ENCODE data around the gene CDC20. TPM values are rescaled to one million over a fixed set of nuclear protein-coding genes. Genes with fewer than 3 reads are reported as not detected.
A peak's percentile ranks its signal among the peaks of the same experiment; 100 is the strongest.

Gene CDC20
- total RNA-seq, 6 donors from 2014 or later, result 2.1 to 8.4 (median 2.9) TPM; not detected in 1

GRCh38 chr1:43389326-43390313, 30.8 kb downstream of the CDC20 start, which contains the start of the genes MED8 and SZT2:
Gene MED8 (minus strand): TSS chr1:43389800. CDS start chr1:43389764, 36 bp downstream.
Gene SZT2 (plus strand): TSS chr1:43389899. CDS start chr1:43389969, 70 bp downstream.
- peaks cover 22 to 31% (median 26%) of the 10 kb centered on the region in 4 donors for H3K4me1 ChIP-seq
- WGBS, 2 donors, result 0% methylated on average over 39 to 57 of the region's 65 CpGs
- no peaks in the 10 kb centered on the region for H3K27me3 ChIP-seq
- peak; percentile 94 to 97 for DNase-seq
- no peaks in the 10 kb centered on the region for H3K9me3 ChIP-seq
- ATAC-seq (ENCODE audit: low FRiP score in 2 of 2), result peak; percentile 97 to 99
- H3K27ac ChIP-seq, result peak within 1 kb of the TSS; percentile 84 to 95 (median 90)
- TF ChIP-seq POLR2A (IDR thresholded peaks at IDR 0.05) (peak; percentile 37 to 91 (median 66)), POLR2AphosphoS5 (IDR thresholded peaks at IDR 0.05) (peak; percentile 92 to 94), EP300 (IDR thresholded peaks at IDR 0.05) (no peak), CTCF (IDR thresholded peaks at IDR 0.05) (no peak)
- peaks cover 12 to 33% (median 25%) of the 10 kb centered on the region in 4 donors for H3K36me3 ChIP-seq
- H3K4me3 ChIP-seq, result peak within 1 kb of the TSS; percentile 77 to 89 (median 86)

- no peaks in the 10 kb centered on the region for H3K27me3 ChIP-seq
- H3K27ac ChIP-seq, result no peak overlapping the region
- WGBS, 2 donors, result 63 to 77% methylated on average over 3 of the region's 3 CpGs
- DNase-seq (no peak), ATAC-seq (ENCODE audit: low FRiP score in 2 of 2) (no peak)
- no peak overlapping the region for H3K4me3 ChIP-seq
- peaks cover 22 to 32% (median 26%) of the 10 kb centered on the region in 4 donors for H3K4me1 ChIP-seq
- TF ChIP-seq POLR2A (IDR thresholded peaks at IDR 0.05), result no peak
- no peaks in the 10 kb centered on the region for H3K9me3 ChIP-seq
- peaks cover 0 to 23% (median 0%) of the 10 kb centered on the region in 4 donors for H3K36me3 ChIP-seq
These were observed 33.9 kb downstream of the CDC20 start for GRCh38 chr1:43392702-43393101.

- Histone ChIP-seq H3K27ac (no peak overlapping the region), H3K27me3 (no peaks in the 10 kb centered on the region), H3K36me3 (peaks cover 0 to 20% (median 0%) of the 10 kb centered on the region in 4 donors), H3K4me1 (peaks cover 7 to 14% (median 9%) of the 10 kb centered on the region in 4 donors), H3K4me3 (no peak overlapping the region), H3K9me3 (no peaks in the 10 kb centered on the region)
- WGBS, 2 donors, result 74 to 81% methylated on average over 4 of the region's 4 CpGs
- no peak for TF ChIP-seq POLR2AphosphoS5 (IDR thresholded peaks at IDR 0.05)
- TF ChIP-seq CTCF (IDR thresholded peaks at IDR 0.05), result no peak
- no peak for TF ChIP-seq EP300 (IDR thresholded peaks at IDR 0.05)
- no peak for TF ChIP-seq POLR2A (IDR thresholded peaks at IDR 0.05)
- no peak for DNase-seq
- no peak for ATAC-seq (ENCODE audit: low FRiP score in 2 of 2)
These were observed 36.7 kb downstream of the CDC20 start for GRCh38 chr1:43395523-43395922.

- peaks cover 0 to 24% (median 0%) of the 10 kb centered on the region in 4 donors for H3K36me3 ChIP-seq
These were observed 37.3 kb downstream of the CDC20 start for GRCh38 chr1:43396059-43396458.

More at GRCh38 chr1:43396059-43396458, 37.3 kb downstream of the CDC20 start:
- Histone ChIP-seq H3K4me1 (peaks cover 1 to 8% (median 3%) of the 10 kb centered on the region in 4 donors), H3K4me3 (no peak overlapping the region), H3K27me3 (no peaks in the 10 kb centered on the region), H3K27ac (no peak overlapping the region), H3K9me3 (no peaks in the 10 kb centered on the region)
- 37 to 67% methylated on average over 1 of the region's 1 CpG for WGBS, 2 donors
- DNase-seq (no peak), ATAC-seq (ENCODE audit: low FRiP score in 2 of 2) (no peak)
- TF ChIP-seq CTCF (IDR thresholded peaks at IDR 0.05) (no peak), EP300 (IDR thresholded peaks at IDR 0.05) (no peak), POLR2A (IDR thresholded peaks at IDR 0.05) (no peak), POLR2AphosphoS5 (IDR thresholded peaks at IDR 0.05) (no peak)

Data from upper lobe of left lung (tissue), 6 donors.